HL-60 (cell line): ENCODE measurements around the gene ZNF618.

ENCODE experiments used
- DNase-seq, 2 experiments: peaks; one replicate each; pipeline ENCODE4 v3.0.0-alpha.2; 2010 to 2020; ENCODE audit warnings: low read depth in 1 of 2, low spot score in 1 of 2
- H3K27ac ChIP-seq: fragments of 250-450 bp; sonication (Bioruptor Pico); replicated peaks from 2 replicates; pipeline ENCODE4 v1.5.1; 2020; ENCODE audit warnings: mild to moderate bottlenecking, moderate library complexity
- H3K27me3 ChIP-seq: fragments of 250-450 bp; sonication (Bioruptor Pico); 2 replicates; pipeline ENCODE4 v1.5.1; 2021; ENCODE audit warnings: mild to moderate bottlenecking, moderate library complexity; ENCODE audit not compliant: insufficient read depth, poor library complexity, severe bottlenecking
- H3K4me3 ChIP-seq: replicated peaks from 2 replicates; pipeline ENCODE4 v1.5.1; 2011; ENCODE audit warnings: mild to moderate bottlenecking, control low read depth, low read length; ENCODE audit not compliant: insufficient read depth
- GABPA ChIP-seq: IDR thresholded peaks from 2 replicates; pipeline ENCODE4 v1.6.1; 2012; ENCODE audit warnings: low read depth
- POLR2AphosphoS5 ChIP-seq: IDR thresholded peaks from 2 replicates; pipeline ENCODE4 v1.6.1; 2012; ENCODE audit warnings: low read depth
- SPI1 ChIP-seq: IDR thresholded peaks from 2 replicates; pipeline ENCODE4 v1.6.1; 2012; ENCODE audit warnings: low read depth, mild to moderate bottlenecking, borderline replicate concordance
- TF ChIP-seq, protein P1 (sequence below): IDR thresholded peaks from one replicate; pipeline ENCODE4 v1.5.1; 2011; ENCODE audit warnings: low read length, control low read depth, inconsistent platforms; ENCODE audit not compliant: insufficient read depth
- TF ChIP-seq, protein P2 (sequence below): IDR thresholded peaks from 2 replicates; pipeline ENCODE4 v1.6.1; 2012; ENCODE audit warnings: low read depth; ENCODE audit not compliant: insufficient replicate concordance

The ZNF618 gene

DNA sequence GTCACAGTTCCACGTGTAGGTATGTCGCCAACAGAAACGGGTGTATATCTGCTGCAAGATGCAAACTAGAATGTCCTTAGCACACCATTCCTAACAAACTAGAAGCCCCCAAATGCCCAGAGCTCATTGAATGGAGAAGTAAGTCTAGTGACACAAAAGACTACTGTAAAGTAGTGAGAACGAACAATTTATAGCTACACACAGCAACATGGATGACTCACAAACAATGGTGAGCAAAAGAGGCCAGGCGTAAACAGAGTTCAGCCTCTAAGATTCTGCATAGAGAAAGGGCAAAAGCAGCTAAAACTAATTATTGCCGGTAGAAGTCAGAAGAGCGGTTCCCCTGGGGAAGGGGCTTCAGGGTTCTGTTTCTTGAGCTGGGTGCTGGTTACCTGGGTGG is 127.2 kb downstream of the ZNF618 start:
- Histone ChIP-seq H3K27me3 (no peaks in the 10 kb centered on the region), H3K27ac (no peak overlapping the region), H3K4me3 (no peak overlapping the region)
- TF ChIP-seq, protein P1, sequence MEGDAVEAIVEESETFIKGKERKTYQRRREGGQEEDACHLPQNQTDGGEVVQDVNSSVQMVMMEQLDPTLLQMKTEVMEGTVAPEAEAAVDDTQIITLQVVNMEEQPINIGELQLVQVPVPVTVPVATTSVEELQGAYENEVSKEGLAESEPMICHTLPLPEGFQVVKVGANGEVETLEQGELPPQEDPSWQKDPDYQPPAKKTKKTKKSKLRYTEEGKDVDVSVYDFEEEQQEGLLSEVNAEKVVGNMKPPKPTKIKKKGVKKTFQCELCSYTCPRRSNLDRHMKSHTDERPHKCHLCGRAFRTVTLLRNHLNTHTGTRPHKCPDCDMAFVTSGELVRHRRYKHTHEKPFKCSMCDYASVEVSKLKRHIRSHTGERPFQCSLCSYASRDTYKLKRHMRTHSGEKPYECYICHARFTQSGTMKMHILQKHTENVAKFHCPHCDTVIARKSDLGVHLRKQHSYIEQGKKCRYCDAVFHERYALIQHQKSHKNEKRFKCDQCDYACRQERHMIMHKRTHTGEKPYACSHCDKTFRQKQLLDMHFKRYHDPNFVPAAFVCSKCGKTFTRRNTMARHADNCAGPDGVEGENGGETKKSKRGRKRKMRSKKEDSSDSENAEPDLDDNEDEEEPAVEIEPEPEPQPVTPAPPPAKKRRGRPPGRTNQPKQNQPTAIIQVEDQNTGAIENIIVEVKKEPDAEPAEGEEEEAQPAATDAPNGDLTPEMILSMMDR, result no peak
- no peak for TF ChIP-seq GABPA
- no peak for TF ChIP-seq SPI1
- no peak for TF ChIP-seq POLR2AphosphoS5
- TF ChIP-seq, protein P2, sequence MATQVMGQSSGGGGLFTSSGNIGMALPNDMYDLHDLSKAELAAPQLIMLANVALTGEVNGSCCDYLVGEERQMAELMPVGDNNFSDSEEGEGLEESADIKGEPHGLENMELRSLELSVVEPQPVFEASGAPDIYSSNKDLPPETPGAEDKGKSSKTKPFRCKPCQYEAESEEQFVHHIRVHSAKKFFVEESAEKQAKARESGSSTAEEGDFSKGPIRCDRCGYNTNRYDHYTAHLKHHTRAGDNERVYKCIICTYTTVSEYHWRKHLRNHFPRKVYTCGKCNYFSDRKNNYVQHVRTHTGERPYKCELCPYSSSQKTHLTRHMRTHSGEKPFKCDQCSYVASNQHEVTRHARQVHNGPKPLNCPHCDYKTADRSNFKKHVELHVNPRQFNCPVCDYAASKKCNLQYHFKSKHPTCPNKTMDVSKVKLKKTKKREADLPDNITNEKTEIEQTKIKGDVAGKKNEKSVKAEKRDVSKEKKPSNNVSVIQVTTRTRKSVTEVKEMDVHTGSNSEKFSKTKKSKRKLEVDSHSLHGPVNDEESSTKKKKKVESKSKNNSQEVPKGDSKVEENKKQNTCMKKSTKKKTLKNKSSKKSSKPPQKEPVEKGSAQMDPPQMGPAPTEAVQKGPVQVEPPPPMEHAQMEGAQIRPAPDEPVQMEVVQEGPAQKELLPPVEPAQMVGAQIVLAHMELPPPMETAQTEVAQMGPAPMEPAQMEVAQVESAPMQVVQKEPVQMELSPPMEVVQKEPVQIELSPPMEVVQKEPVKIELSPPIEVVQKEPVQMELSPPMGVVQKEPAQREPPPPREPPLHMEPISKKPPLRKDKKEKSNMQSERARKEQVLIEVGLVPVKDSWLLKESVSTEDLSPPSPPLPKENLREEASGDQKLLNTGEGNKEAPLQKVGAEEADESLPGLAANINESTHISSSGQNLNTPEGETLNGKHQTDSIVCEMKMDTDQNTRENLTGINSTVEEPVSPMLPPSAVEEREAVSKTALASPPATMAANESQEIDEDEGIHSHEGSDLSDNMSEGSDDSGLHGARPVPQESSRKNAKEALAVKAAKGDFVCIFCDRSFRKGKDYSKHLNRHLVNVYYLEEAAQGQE, result no peak
- no peak for DNase-seq

DNA sequence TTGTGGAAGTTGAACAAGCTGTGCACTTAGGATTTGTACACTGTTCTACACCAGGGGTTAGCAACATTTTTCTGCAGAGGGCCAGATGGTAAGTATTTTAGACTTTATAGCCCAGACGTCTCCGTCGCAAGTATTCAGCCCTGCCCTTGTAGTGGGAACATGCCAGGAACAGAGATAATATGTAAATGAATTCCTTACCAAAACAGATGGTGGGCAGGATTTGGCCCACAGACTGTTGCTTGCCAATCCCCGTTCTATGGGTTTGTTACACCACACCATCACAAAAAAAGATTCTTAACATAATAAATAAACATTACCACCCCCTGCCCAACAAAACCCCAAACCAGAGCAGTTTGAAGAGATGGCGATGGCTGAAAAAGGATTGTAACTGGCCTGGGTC is 127.6 kb downstream of the ZNF618 start:
- TF ChIP-seq GABPA (no peak), POLR2AphosphoS5 (no peak), SPI1 (no peak)
- TF ChIP-seq, protein P1, result no peak
- TF ChIP-seq, protein P2, result no peak
- Histone ChIP-seq H3K27me3 (no peaks in the 10 kb centered on the region), H3K27ac (no peak overlapping the region), H3K4me3 (no peak overlapping the region)
- no peak for DNase-seq

DNA sequence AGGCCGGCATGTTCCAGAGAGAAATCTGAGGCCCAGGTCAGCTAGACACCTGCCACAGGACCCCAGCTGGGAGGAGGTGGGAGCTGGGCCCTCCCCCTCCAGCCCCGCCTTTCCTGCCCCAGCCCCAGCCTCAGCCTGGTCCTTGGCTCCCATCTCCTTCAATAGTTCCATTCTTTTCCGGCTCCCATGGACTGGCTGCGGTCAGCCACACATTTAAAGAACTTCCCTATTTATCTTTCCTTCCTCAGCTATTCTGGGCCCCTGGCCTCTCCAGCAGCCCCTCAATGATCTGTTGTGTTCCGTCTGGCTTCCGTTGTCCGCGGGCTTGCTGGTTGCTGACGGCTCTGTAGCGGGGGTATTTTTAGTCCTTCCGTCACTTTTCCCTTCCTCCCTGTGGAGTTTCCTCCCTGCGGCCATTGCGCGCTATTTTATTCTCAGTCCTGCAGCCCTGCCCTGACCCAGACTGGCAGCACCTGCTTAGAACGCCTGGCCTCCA is 128.2 kb downstream of the ZNF618 start:
- Histone ChIP-seq H3K27me3 (no peaks in the 10 kb centered on the region), H3K27ac (no peak overlapping the region), H3K4me3 (no peak overlapping the region)
- TF ChIP-seq, protein P2, result no peak
- TF ChIP-seq SPI1, result peak; percentile 28; the same call in 1 of the 2 replicates
- peak in 1 of 2 experiments; percentile 44 for DNase-seq
